ENCODE data around the gene CBX8.
A peak's percentile ranks its signal among the peaks of the same experiment; 100 is the strongest.

The CBX8 gene

DNA sequence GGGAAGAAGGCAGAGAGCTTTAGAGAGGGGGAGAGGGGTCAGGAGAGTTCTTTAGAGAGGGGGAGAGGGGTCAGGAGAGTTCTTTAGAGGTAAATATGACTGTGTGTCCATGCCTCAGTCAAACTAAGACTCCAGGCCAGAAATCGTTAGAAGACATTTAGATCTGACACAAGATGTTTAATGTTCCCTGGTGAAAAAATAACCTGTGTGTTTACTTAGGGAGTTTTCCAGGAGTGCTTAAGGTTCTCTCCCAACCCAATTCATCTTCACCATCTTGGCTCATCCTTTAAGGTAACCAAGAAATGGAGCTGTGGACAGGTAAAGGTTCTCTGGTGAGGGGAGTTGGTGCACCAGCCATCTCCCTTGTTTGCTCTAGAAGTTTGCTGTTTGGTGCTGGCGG lies 32.6 kb upstream of the CBX8 start:
- peak overlapping the region; percentile 93 for H3K27ac ChIP-seq
- TF ChIP-seq, protein P1, sequence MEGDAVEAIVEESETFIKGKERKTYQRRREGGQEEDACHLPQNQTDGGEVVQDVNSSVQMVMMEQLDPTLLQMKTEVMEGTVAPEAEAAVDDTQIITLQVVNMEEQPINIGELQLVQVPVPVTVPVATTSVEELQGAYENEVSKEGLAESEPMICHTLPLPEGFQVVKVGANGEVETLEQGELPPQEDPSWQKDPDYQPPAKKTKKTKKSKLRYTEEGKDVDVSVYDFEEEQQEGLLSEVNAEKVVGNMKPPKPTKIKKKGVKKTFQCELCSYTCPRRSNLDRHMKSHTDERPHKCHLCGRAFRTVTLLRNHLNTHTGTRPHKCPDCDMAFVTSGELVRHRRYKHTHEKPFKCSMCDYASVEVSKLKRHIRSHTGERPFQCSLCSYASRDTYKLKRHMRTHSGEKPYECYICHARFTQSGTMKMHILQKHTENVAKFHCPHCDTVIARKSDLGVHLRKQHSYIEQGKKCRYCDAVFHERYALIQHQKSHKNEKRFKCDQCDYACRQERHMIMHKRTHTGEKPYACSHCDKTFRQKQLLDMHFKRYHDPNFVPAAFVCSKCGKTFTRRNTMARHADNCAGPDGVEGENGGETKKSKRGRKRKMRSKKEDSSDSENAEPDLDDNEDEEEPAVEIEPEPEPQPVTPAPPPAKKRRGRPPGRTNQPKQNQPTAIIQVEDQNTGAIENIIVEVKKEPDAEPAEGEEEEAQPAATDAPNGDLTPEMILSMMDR (IDR thresholded peaks at IDR 0.05), result no peak
- no peak for TF ChIP-seq ZFX (IDR thresholded peaks at IDR 0.05; ENCODE audit: borderline replicate concordance)

- peak overlapping the region; percentile 93 for H3K27ac ChIP-seq
- TF ChIP-seq ZFX (IDR thresholded peaks at IDR 0.05; ENCODE audit: borderline replicate concordance), result no peak
These were observed 32.1 kb upstream of the CBX8 start for GRCh38 chr17:79829004-79829403.

- TF ChIP-seq, protein P1 (IDR thresholded peaks at IDR 0.05), result no peak
- no peak for TF ChIP-seq ZFX (IDR thresholded peaks at IDR 0.05; ENCODE audit: borderline replicate concordance)
- no peak overlapping the region for H3K27ac ChIP-seq
These were observed 30.1 kb upstream of the CBX8 start for GRCh38 chr17:79826841-79827578.

GRCh38 chr17:79826204-79826680 lies 29.4 kb upstream of the CBX8 start:
- H3K27ac ChIP-seq, result no peak overlapping the region
- TF ChIP-seq, protein P1 (IDR thresholded peaks at IDR 0.05), result no peak
- TF ChIP-seq ZFX (IDR thresholded peaks at IDR 0.05; ENCODE audit: borderline replicate concordance), result no peak

DNA sequence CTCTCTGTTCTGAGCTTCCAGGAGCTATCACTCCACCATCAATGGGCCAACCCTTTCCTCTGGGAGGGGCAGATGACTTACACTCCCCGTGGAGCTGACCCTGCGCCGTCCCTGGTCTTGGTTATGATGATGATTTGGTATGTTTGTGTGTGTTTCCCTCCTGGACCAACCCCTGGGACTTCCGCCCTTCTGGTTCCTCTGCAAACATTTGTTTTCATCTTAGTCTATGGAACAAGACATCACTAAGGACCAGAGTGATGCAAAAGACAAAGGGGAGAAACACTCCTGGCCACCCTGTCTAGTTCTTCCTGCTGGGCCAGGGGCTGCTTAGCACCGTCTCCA lies 28.7 kb upstream of the CBX8 start:
- TF ChIP-seq ZFX (IDR thresholded peaks at IDR 0.05; ENCODE audit: borderline replicate concordance), result no peak
- TF ChIP-seq, protein P1 (IDR thresholded peaks at IDR 0.05), result no peak
- no peak overlapping the region for H3K27ac ChIP-seq

- TF ChIP-seq, protein P1 (IDR thresholded peaks at IDR 0.05), result no peak
- TF ChIP-seq ZFX (IDR thresholded peaks at IDR 0.05; ENCODE audit: borderline replicate concordance), result no peak
These were observed 28.2 kb upstream of the CBX8 start for GRCh38 chr17:79824893-79825579.

DNA sequence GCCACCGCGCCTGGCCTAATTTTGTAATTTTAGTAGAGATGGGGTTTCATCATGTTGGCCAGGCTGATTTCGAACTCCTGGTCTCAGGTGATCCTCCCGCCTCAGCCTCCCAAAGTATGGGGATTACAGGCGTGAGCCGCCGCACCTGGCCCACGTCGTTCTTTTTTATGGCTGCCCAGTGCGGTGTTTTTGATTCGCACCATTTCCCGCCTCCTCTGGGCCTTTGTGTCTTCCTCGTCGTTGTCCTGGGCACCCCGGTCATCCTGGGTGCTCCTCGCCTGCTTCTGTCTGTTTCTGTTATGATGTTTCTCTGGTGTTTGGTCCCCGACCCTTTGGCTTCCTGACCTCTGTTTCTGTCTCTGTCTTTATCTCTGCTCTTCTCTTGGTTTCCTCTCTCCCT lies 27.4 kb upstream of the CBX8 start:
- TF ChIP-seq, protein P1 (IDR thresholded peaks at IDR 0.05), result no peak
- TF ChIP-seq ZFX (IDR thresholded peaks at IDR 0.05; ENCODE audit: borderline replicate concordance), result no peak
- no peak overlapping the region for H3K27ac ChIP-seq

More at GRCh38 chr17:79824893-79825579, 28.2 kb upstream of the CBX8 start:
- no peak overlapping the region for H3K27ac ChIP-seq

All from 22Rv1 (cell line).